HFFc6 (cell line): ENCODE measurements around the gene TBC1D24. TPM values are rescaled to one million over a fixed set of nuclear protein-coding genes. Genes with fewer than 3 reads are reported as not detected.
"Not testable (repeated sequence)": the region's sequence is repeated elsewhere in the genome, so short reads cannot be mapped to it uniquely, and the experiment has no call there.

Experiments
- DNase-seq: peaks from one replicate; pipeline ENCODE4 v3.0.0-alpha.2; 2018
- H3K27ac Mint-ChIP-seq: 2 replicates; pipeline ENCODE4 v1.8.0; 2020; ENCODE audit warnings: mild to moderate bottlenecking, mixed read lengths
- H3K27me3 Mint-ChIP-seq: 2 replicates; pipeline ENCODE4 v1.8.0; 2021; ENCODE audit warnings: mild to moderate bottlenecking, moderate library complexity, mixed read lengths; ENCODE audit not compliant: insufficient read depth
- H3K36me3 Mint-ChIP-seq: 2 replicates; pipeline ENCODE4 v1.8.0; 2021; ENCODE audit warnings: low read depth, mixed read lengths
- H3K4me1 Mint-ChIP-seq: 2 replicates; pipeline ENCODE4 v1.8.0; 2020; ENCODE audit warnings: low read depth, mixed read lengths
- H3K4me3 Mint-ChIP-seq: 2 replicates; pipeline ENCODE4 v1.8.0; 2020; ENCODE audit warnings: mild to moderate bottlenecking, moderate library complexity, mixed read lengths
- H3K9me3 Mint-ChIP-seq: 2 replicates; pipeline ENCODE4 v1.8.0; 2020; ENCODE audit warnings: mild to moderate bottlenecking, mixed read lengths
- CTCF ChIP-seq: fragments of 200-600 bp; sonication (generic); IDR thresholded peaks from 2 replicates; pipeline ENCODE4 v1.5.0; 2021; ENCODE audit warnings: antibody characterized with exemption, mild to moderate bottlenecking
- total RNA-seq, 6 experiments: library from RNA; stranded (reverse); fragmentation: NEBNext Ultra II Directional; extraction: Animal tissue kit (Norgen Biotek cat#: 25700); gene quantifications; 2 replicates in 1 of 6; 3 replicates in 5 of 6; pipeline ENCODE4 v1.2.3, GENCODE V29; 2021

TBC1D24 gene
- total RNA-seq, 6 experiments from 2014 or later, result 15.8 to 30.3 (median 19.0) TPM

- Mint-ChIP-seq H3K36me3 (peaks cover 15% of the 10 kb centered on the region), H3K4me1 (peaks cover 58% of the 10 kb centered on the region), H3K27me3 (peaks cover 6% of the 10 kb centered on the region), H3K9me3 (peaks cover 5% of the 10 kb centered on the region; the same call in 1 of the 2 replicates), H3K4me3 (peak within 1 kb of the TSS; percentile 92), H3K27ac (peak within 1 kb of the TSS; percentile 88)
- DNase-seq, result peak; percentile 90
- no peak for TF ChIP-seq CTCF
These were observed 62.8 kb downstream of the TBC1D24 start, which contains the start of gene PDPK1 for GRCh38 chr16:2537451-2538379. PDPK1 (plus strand) TSS chr16:2538021; CDS start chr16:2538113, 92 bp downstream.

- DNase-seq, H3K27me3 Mint-ChIP-seq, H3K9me3 Mint-ChIP-seq: not testable (repeated sequence)
- Mint-ChIP-seq H3K4me1 (peaks cover 55% of the 10 kb centered on the region), H3K4me3 (peak overlapping the region; percentile 87), H3K36me3 (peaks cover 15% of the 10 kb centered on the region), H3K27ac (peak overlapping the region; percentile 20; the same call in 1 of the 2 replicates)
These were observed 64.4 kb downstream of the TBC1D24 start for GRCh38 chr16:2539192-2539844.

GRCh38 chr16:2539845-2540458, 65.0 kb downstream of the TBC1D24 start:
- not testable (repeated sequence) for H3K27me3 Mint-ChIP-seq, H3K9me3 Mint-ChIP-seq, H3K27ac Mint-ChIP-seq, DNase-seq
- peak; percentile 66 for TF ChIP-seq CTCF
- Mint-ChIP-seq H3K4me1 (peaks cover 51% of the 10 kb centered on the region), H3K36me3 (peaks cover 15% of the 10 kb centered on the region), H3K4me3 (peak overlapping the region; percentile 87)

GRCh38 chr16:2540912-2541311, 66.0 kb downstream of the TBC1D24 start:
- not testable (repeated sequence) for H3K4me3 Mint-ChIP-seq

GRCh38 chr16:2541409-2541808, 66.5 kb downstream of the TBC1D24 start:
- H3K27ac Mint-ChIP-seq, H3K4me3 Mint-ChIP-seq, H3K27me3 Mint-ChIP-seq, H3K9me3 Mint-ChIP-seq, DNase-seq: not testable (repeated sequence)
- peaks cover 37% of the 10 kb centered on the region for H3K4me1 Mint-ChIP-seq
- peaks cover 13% of the 10 kb centered on the region for H3K36me3 Mint-ChIP-seq

More at GRCh38 chr16:2540912-2541311, 66.0 kb downstream of the TBC1D24 start:
- not testable (repeated sequence) for H3K27me3 Mint-ChIP-seq, H3K9me3 Mint-ChIP-seq, DNase-seq
- Mint-ChIP-seq H3K27ac (peak overlapping the region; percentile 50; the same call in 1 of the 2 replicates), H3K4me1 (peaks cover 42% of the 10 kb centered on the region), H3K36me3 (peaks cover 15% of the 10 kb centered on the region)

GRCh38 chr16:2543771-2544170, 68.8 kb downstream of the TBC1D24 start:
- not testable (repeated sequence) for H3K36me3 Mint-ChIP-seq, H3K27me3 Mint-ChIP-seq, DNase-seq

GRCh38 chr16:2550283-2550878, 75.5 kb downstream of the TBC1D24 start:
- not testable (repeated sequence) for H3K9me3 Mint-ChIP-seq, H3K27me3 Mint-ChIP-seq, H3K36me3 Mint-ChIP-seq, H3K27ac Mint-ChIP-seq, H3K4me3 Mint-ChIP-seq, DNase-seq, H3K4me1 Mint-ChIP-seq

More at GRCh38 chr16:2543771-2544170, 68.8 kb downstream of the TBC1D24 start:
- not testable (repeated sequence) for H3K9me3 Mint-ChIP-seq, H3K4me3 Mint-ChIP-seq, H3K27ac Mint-ChIP-seq
- peaks cover 23% of the 10 kb centered on the region for H3K4me1 Mint-ChIP-seq
